ENCODE measurements around the gene SLC26A11.

- TF ChIP-seq POLR2A (IDR thresholded peaks at IDR 0.05; ENCODE audit: low read length) (no peak), PBX3 (IDR thresholded peaks at IDR 0.05) (no peak), RCOR1 (IDR thresholded peaks at IDR 0.05; ENCODE audit: low read depth, low read length) (no peak), RNF2 (IDR thresholded peaks at IDR 0.05; ENCODE audit: borderline replicate concordance, low read depth) (no peak), JUNB (IDR thresholded peaks at IDR 0.05) (no peak), NR3C1 (IDR thresholded peaks at IDR 0.05) (no peak)
- TF ChIP-seq, protein P1, sequence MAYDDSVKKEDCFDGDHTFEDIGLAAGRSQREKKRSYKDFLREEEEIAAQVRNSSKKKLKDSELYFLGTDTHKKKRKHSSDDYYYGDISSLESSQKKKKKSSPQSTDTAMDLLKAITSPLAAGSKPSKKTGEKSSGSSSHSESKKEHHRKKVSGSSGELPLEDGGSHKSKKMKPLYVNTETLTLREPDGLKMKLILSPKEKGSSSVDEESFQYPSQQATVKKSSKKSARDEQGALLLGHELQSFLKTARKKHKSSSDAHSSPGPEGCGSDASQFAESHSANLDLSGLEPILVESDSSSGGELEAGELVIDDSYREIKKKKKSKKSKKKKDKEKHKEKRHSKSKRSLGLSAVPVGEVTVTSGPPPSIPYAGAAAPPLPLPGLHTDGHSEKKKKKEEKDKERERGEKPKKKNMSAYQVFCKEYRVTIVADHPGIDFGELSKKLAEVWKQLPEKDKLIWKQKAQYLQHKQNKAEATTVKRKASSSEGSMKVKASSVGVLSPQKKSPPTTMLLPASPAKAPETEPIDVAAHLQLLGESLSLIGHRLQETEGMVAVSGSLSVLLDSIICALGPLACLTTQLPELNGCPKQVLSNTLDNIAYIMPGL (CRISPR knock-in tag; IDR thresholded peaks at IDR 0.05; ENCODE audit: borderline replicate concordance) = no peak
- TF ChIP-seq, protein P2, sequence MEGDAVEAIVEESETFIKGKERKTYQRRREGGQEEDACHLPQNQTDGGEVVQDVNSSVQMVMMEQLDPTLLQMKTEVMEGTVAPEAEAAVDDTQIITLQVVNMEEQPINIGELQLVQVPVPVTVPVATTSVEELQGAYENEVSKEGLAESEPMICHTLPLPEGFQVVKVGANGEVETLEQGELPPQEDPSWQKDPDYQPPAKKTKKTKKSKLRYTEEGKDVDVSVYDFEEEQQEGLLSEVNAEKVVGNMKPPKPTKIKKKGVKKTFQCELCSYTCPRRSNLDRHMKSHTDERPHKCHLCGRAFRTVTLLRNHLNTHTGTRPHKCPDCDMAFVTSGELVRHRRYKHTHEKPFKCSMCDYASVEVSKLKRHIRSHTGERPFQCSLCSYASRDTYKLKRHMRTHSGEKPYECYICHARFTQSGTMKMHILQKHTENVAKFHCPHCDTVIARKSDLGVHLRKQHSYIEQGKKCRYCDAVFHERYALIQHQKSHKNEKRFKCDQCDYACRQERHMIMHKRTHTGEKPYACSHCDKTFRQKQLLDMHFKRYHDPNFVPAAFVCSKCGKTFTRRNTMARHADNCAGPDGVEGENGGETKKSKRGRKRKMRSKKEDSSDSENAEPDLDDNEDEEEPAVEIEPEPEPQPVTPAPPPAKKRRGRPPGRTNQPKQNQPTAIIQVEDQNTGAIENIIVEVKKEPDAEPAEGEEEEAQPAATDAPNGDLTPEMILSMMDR (IDR thresholded peaks at IDR 0.05) = no peak
- TF ChIP-seq, protein P3, sequence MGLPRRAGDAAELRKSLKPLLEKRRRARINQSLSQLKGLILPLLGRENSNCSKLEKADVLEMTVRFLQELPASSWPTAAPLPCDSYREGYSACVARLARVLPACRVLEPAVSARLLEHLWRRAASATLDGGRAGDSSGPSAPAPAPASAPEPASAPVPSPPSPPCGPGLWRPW (IDR thresholded peaks at IDR 0.05) = no peak
Measured at GRCh38 chr17:80243526-80244433, 23.6 kb downstream of the SLC26A11 start.

Data from A549 (cell line).